ENCODE data around the gene MDH2.
A peak's percentile ranks its signal among the peaks of the same experiment; 100 is the strongest.
"Not testable (repeated sequence)": the region's sequence is repeated elsewhere in the genome, so short reads cannot be mapped to it uniquely, and the experiment has no call there.

The MDH2 gene

GRCh38 chr7:76047811-76048667 lies at the start of gene MDH2, which contains the start of gene STYXL1:
TSS of gene MDH2 (plus strand) at chr7:76048106. CDS start at chr7:76048161, 55 bp downstream.
TSS of gene STYXL1 (minus strand) at chr7:76048000. CDS start at chr7:76030523, 17,477 bp downstream.
- DNase-seq = peak; percentile 96

DNA sequence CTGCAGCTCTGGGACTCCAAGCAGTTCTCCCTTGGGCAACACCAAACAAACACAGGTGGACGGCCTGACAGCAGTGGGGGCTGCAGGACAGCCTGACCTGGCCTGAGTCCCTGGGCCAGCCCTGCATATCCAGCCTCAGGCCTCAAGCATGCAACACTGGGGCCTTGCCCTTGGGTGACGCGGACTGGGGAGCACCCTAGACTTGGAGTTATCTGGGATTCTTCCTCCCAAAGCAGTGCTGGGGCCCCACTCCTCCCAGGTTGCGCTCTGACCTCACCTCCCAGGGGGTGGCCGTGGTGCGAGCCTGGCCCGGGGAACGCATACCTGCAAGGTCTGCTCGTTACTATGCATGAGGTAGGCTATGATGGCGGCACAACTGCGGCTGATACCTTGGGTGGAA lies 47.3 kb upstream of the MDH2 start:
- no peak for DNase-seq

DNA sequence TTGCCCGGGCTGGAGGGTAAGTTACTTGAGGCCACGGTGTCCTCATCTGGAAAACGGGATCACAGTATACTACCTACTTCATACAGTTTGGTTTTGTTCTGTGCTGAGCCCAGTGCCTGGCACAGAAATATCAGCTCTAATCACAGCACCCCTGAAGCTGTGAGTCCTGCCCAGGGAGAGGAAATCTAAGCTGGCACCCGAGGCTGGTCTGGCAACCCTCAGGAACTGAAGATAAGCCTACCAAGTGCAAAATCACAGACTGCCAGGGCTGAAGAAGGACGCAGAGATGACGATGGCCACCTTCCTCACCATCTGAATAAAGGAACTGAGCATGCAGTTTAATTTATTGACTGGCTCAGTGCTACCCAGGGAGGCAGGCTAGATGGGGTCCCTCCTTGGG lies 45.8 kb upstream of the MDH2 start:
- no peak for DNase-seq

DNA sequence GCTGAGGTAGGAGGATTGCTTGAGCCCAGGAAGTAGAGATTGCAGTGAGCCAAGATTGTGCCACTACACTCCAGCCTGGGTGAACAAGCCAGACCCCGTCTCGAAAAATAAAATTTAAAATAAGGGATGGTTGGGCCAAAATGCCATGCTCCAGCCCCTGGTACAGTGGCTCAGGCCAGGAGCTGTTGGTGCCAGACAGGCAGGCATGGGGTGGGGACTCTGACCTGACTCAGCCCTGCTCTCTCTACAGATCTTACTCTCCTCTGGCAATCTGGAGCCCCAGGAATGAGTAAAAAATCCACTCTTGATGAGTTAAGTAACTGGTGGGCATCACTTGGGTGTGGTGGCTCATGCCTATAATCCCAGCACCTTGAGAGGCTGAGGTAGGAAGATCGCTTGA lies 45.1 kb upstream of the MDH2 start:
- no peak for DNase-seq

GRCh38 chr7:76003351-76003750 lies 44.6 kb upstream of the MDH2 start:
- no peak for DNase-seq

GRCh38 chr7:76005004-76005403 lies 42.9 kb upstream of the MDH2 start:
- not testable (repeated sequence) for DNase-seq

GRCh38 chr7:76008156-76008687 lies 39.7 kb upstream of the MDH2 start:
- no peak for DNase-seq

DNA sequence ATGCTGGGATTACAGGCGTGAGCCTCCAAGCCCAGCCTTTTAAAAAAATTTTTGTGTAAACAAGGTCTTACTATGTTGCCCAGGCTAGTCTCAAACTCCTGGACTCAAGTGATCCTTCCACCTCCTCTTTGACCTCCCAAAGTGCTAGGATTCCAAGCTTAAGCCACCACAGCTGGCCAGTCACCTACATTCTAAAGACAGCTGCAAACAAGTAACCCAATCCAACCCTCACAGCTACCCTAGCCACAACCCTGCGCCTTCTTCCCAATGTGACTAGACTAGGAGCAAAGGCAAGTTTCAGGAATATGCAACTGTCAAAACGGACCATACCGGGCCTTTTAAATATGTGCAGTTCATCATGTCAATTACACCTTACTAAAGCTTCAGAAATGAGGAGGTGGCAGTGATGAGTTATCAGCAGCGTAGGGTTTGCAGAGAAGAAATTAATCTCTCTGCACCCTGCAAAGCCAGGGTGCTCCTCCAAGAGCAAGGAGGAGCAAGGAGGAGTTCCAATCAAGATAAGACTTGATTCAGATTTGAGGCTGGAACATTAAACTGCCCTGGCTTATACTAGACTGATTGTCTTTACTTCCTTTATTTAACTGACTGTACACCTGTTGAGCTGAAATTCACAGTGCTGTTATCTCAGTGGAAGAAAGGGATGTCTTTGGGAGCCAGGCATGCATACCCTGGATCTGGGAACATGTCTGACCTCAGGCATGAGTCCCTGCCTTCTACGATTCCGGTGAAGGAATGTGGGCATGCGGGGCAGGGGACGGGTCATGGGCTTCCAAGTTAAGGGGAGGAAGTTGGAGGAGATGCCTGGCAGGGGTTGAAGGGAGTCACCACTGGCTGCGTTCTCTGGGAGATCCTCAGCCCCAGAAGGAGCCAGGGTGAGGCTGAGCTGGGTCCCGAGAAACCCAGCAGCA lies 38.0 kb upstream of the MDH2 start:
- DNase-seq = no peak

DNA sequence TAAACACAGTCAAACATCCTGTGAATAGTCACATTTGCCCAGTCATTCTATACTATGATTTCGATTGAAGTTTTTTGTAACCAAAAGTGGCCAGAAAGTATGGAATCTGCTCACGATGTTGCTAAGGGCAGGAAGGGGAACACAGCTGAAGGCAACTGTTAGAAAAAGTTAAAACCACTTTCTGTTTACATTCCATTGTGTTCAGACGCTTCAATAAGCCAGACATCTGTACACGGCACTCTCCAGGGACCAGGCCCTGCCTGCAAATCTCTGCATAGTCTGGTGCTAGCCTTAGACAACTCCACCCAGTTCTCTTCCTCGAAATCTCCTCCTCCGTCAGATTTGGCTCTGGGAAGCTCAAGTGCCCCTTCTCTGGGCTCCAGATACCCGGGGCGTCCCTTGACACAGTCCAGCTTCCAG lies 36.5 kb upstream of the MDH2 start:
- peak; percentile 78 for DNase-seq

- DNase-seq = no peak
Observed at GRCh38 chr7:76016191-76016947, 31.5 kb upstream of the MDH2 start.

GRCh38 chr7:76018520-76018919 lies 29.4 kb upstream of the MDH2 start:
- not testable (repeated sequence) for DNase-seq

DNA sequence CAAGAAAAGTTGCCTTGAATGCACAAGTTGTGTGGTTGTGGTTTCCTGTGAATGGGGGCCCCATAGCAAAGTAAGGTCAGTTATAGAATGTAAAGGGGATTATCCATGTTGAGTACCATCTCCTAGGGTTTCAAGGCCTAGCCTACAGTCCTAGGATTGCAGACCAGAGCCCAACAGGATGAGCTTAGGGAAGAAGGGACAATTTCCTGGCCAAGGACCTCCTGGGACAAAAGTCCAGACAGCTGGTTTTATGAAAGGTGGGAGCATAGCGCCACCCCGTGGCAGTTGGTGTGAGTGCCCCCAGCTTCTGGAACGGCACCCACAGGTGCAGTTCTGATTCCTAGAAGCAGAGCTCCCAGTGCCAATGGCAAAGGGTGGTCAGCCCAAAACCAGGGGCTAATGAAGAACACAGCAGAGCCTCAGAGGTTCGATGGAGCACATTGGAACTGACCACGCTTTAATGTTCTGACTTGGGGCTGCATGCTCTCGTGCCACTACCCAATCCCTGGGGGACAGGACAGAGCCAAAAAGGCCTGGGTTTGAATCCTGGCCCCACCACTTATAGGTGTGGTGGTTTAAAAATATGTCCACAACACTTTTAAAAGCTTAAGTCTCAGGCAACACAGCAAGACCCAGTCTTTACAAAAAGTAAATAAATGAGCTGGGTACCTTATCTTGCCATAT lies 27.7 kb upstream of the MDH2 start:
- DNase-seq = peak; percentile 72

GRCh38 chr7:76022026-76022780 lies 25.7 kb upstream of the MDH2 start:
- DNase-seq = no peak

DNA sequence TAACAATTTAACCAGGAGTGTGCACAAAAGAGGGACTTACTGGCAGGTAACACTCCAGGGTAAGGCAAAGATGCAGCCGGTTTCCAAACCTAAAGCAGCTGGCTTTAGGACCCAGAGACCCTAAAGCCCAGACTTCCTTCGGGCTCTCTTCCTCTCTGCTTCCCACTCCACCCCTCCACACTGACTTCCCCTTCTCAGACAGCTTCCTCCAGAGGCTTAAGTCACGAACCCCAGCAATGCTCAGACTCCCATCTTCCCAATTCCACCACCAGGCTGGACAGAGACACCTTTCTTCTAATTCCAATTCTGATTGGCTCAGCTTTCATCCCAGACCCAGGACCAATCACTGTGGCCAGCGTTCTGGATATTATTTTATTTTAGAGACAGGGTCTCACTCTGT lies 24.9 kb upstream of the MDH2 start:
- DNase-seq = no peak

- DNase-seq = not testable (repeated sequence)
Observed at GRCh38 chr7:76029682-76030081, 18.2 kb upstream of the MDH2 start.

- DNase-seq = no peak
Observed at GRCh38 chr7:76031964-76032363, 15.9 kb upstream of the MDH2 start.

- no peak for DNase-seq
Observed at GRCh38 chr7:76037310-76037709, 10.6 kb upstream of the MDH2 start.

DNA sequence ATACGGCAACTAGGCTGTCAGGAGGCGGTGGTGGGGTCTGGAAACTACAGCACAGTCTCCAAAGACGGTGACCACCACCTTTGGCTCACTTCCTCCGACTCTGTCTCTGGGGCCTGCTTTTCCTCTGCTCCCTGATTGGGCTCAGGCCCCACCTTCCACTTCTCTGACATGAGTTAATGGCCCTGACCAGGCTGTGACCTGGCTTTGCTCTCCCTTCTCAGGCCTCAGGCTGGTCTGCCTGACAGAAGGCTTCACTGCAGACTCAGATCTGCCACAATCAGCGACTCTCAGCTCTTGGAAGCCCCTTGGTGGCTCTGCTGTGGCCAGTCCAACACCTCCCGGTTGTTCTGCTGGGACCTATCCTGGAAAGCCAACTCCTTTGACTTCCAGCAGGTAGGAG lies 7.8 kb upstream of the MDH2 start:
- no peak for DNase-seq

- DNase-seq = no peak
Observed at GRCh38 chr7:76044375-76044865, 3.5 kb upstream of the MDH2 start.

- no peak for DNase-seq
Observed at GRCh38 chr7:76047305-76047810, 548 bp upstream of the MDH2 start.

- DNase-seq = peak; percentile 29
Observed at GRCh38 chr7:76048668-76048988, 722 bp downstream of the MDH2 start.
